Smooth muscle cell (in vitro differentiated cells): ENCODE results near the gene TNNT1. TPM values are rescaled to one million over a fixed set of nuclear protein-coding genes. Genes with fewer than 3 reads are reported as not detected.

ENCODE experiments used
- DNase-seq: peaks from one replicate; lab custom pipeline; 2025; ENCODE audit not compliant: unreplicated experiment; lab: John Stamatoyannopoulos, UW
- H2AFZ ChIP-seq: fragments of 200-600 bp; sonication (generic); 2 replicates; pipeline ENCODE4 v1.6.0; 2016; ENCODE audit warnings: antibody characterized with exemption, low read depth, mild to moderate bottlenecking
- H3F3A ChIP-seq: fragments of 200-600 bp; sonication (generic); 2 replicates; pipeline ENCODE4 v1.6.0; 2017; ENCODE audit warnings: antibody characterized with exemption, low read depth
- H3K27ac ChIP-seq: fragments of 200-600 bp; sonication (generic); 2 replicates; pipeline ENCODE4 v1.5.1; 2016; ENCODE audit warnings: low read depth, mild to moderate bottlenecking
- H3K27me3 ChIP-seq: fragments of 200-600 bp; sonication (generic); 2 replicates; pipeline ENCODE4 v1.6.1; 2016; ENCODE audit warnings: low read depth, mild to moderate bottlenecking
- H3K36me3 ChIP-seq: fragments of 200-600 bp; sonication (generic); 2 replicates; pipeline ENCODE4 v1.5.1; 2016; ENCODE audit warnings: low read depth
- H3K4me1 ChIP-seq: fragments of 200-600 bp; sonication (generic); 2 replicates; pipeline ENCODE4 v1.5.1; 2016; ENCODE audit warnings: low read depth
- H3K4me2 ChIP-seq: fragments of 200-600 bp; sonication (generic); 2 replicates; pipeline ENCODE4 v1.6.0; 2016; ENCODE audit warnings: mild to moderate bottlenecking
- H3K4me3 ChIP-seq: fragments of 200-600 bp; sonication (generic); 2 replicates; pipeline ENCODE4 v1.5.1; 2016; ENCODE audit warnings: mild to moderate bottlenecking
- H3K79me2 ChIP-seq: fragments of 200-600 bp; sonication (generic); 2 replicates; pipeline ENCODE4 v1.6.0; 2016; ENCODE audit warnings: low read depth, mild to moderate bottlenecking
- H3K9ac ChIP-seq: fragments of 200-600 bp; sonication (generic); 2 replicates; pipeline ENCODE4 v1.6.0; 2016; ENCODE audit warnings: low read depth
- H3K9me3 ChIP-seq: fragments of 200-600 bp; sonication (generic); replicated peaks from 2 replicates; pipeline ENCODE4 v1.5.1; 2016; ENCODE audit warnings: low read depth
- H4K20me1 ChIP-seq: fragments of 200-600 bp; sonication (generic); 2 replicates; pipeline ENCODE4 v1.6.0; 2016; ENCODE audit warnings: low read depth
- CTCF ChIP-seq: fragments of 200-600 bp; sonication (generic); IDR thresholded peaks from 2 replicates; pipeline ENCODE4 v1.5.1; 2017; ENCODE audit warnings: borderline replicate concordance, mild to moderate bottlenecking, antibody characterized with exemption; ENCODE audit not compliant: insufficient read depth, poor library complexity, severe bottlenecking
- WGBS: methylation state at CpG from one replicate; pipeline ENCODE4 v1.1.7; 2016; ENCODE audit warnings: low lambda C conversion rate; 5-methylcytosine and 5-hydroxymethylcytosine counted together
- polyA plus RNA-seq: library from polyadenylated mRNA; unstranded; fragments of >200 nt; fragmentation: Nextera tagmentation; extraction: Ambion mirVana; gene quantifications from 2 replicates; pipeline ENCODE4 v1.2.1, GENCODE V29; 2016
- total RNA-seq: library from RNA; depleted of rRNA; stranded (reverse); fragments of >200 nt; gene quantifications from 2 replicates; pipeline ENCODE4 v1.2.3, GENCODE V29; 2014

TNNT1 gene
- total and polyA plus RNA-seq, 2 experiments from 2014 or later: 24.5 to 27.1 TPM

GRCh38 chr19:55106591-55106990, 42.4 kb downstream of the TNNT1 start:
- no peak overlapping the region for H3K4me2 ChIP-seq
- no peak for DNase-seq
- no peaks in the 10 kb centered on the region for H3K27me3 ChIP-seq
- peaks cover 8% of the 10 kb centered on the region for H3K79me2 ChIP-seq
- peaks cover 10% of the 10 kb centered on the region for H3K36me3 ChIP-seq
- H3K27ac ChIP-seq: no peak overlapping the region
- no peak overlapping the region for H3K9ac ChIP-seq
- H3K4me1 ChIP-seq: no peaks in the 10 kb centered on the region
- no peaks in the 10 kb centered on the region for H3F3A ChIP-seq
- TF ChIP-seq CTCF: no peak
- H4K20me1 ChIP-seq: peaks cover 61% of the 10 kb centered on the region
- no peak overlapping the region for H3K4me3 ChIP-seq
- 100% methylated on average over 6 of the region's 6 CpGs for WGBS
- no peak overlapping the region for H2AFZ ChIP-seq
- no peaks in the 10 kb centered on the region for H3K9me3 ChIP-seq

GRCh38 chr19:55105237-55105636, 43.8 kb downstream of the TNNT1 start:
- no peaks in the 10 kb centered on the region for H3F3A ChIP-seq
- H3K36me3 ChIP-seq: peaks cover 10% of the 10 kb centered on the region
- H3K9me3 ChIP-seq: no peaks in the 10 kb centered on the region
- H3K4me2 ChIP-seq: no peak overlapping the region
- peaks cover 55% of the 10 kb centered on the region for H4K20me1 ChIP-seq
- 96% methylated on average over 2 of the region's 2 CpGs for WGBS
- H3K27me3 ChIP-seq: no peaks in the 10 kb centered on the region
- H3K27ac ChIP-seq: no peak overlapping the region
- H3K79me2 ChIP-seq: peaks cover 8% of the 10 kb centered on the region
- DNase-seq: no peak
- no peak overlapping the region for H3K9ac ChIP-seq
- no peak overlapping the region for H2AFZ ChIP-seq
- TF ChIP-seq CTCF: no peak
- no peaks in the 10 kb centered on the region for H3K4me1 ChIP-seq
- H3K4me3 ChIP-seq: no peak overlapping the region

- H3K27me3 ChIP-seq: no peaks in the 10 kb centered on the region
- no peak for TF ChIP-seq CTCF
- WGBS: 97% methylated on average over 9 of the region's 9 CpGs
- no peak overlapping the region for H3K4me3 ChIP-seq
- no peaks in the 10 kb centered on the region for H3K4me1 ChIP-seq
- H2AFZ ChIP-seq: no peak overlapping the region
- H3K9ac ChIP-seq: no peak overlapping the region
- peaks cover 5% of the 10 kb centered on the region for H3K79me2 ChIP-seq
- no peak for DNase-seq
- H3F3A ChIP-seq: no peaks in the 10 kb centered on the region
- peaks cover 10% of the 10 kb centered on the region for H3K36me3 ChIP-seq
- no peaks in the 10 kb centered on the region for H3K9me3 ChIP-seq
- H3K27ac ChIP-seq: no peak overlapping the region
- no peak overlapping the region for H3K4me2 ChIP-seq
- peaks cover 53% of the 10 kb centered on the region for H4K20me1 ChIP-seq
Measured at GRCh38 chr19:55103190-55103589, 45.8 kb downstream of the TNNT1 start.

GRCh38 chr19:55101261-55101660, 47.7 kb downstream of the TNNT1 start:
- Histone ChIP-seq H4K20me1 (peaks cover 48% of the 10 kb centered on the region), H3K4me1 (no peaks in the 10 kb centered on the region), H3K27ac (no peak overlapping the region), H3K4me2 (no peak overlapping the region), H3K79me2 (no peaks in the 10 kb centered on the region), H3K27me3 (no peaks in the 10 kb centered on the region), H2AFZ (no peak overlapping the region), H3K9ac (no peak overlapping the region), H3K4me3 (no peak overlapping the region), H3K9me3 (no peaks in the 10 kb centered on the region), H3K36me3 (peaks cover 10% of the 10 kb centered on the region), H3F3A (no peaks in the 10 kb centered on the region)
- TF ChIP-seq CTCF: no peak
- 89% methylated on average over 10 of the region's 10 CpGs for WGBS
- no peak for DNase-seq
